Ectodermal cell (in vitro differentiated cells): ENCODE measurements around the gene MT1B.
"Not testable (repeated sequence)": the region's sequence is repeated elsewhere in the genome, so short reads cannot be mapped to it uniquely, and the experiment has no call there.

Experiments used
- H3K27ac ChIP-seq: 2 replicates; pipeline ENCODE4 v1.7.0; 2013; ENCODE audit warnings: mild to moderate bottlenecking, low read depth, low read length; ENCODE audit not compliant: insufficient read depth, poor library complexity, severe bottlenecking
- H3K27me3 ChIP-seq: 2 replicates; pipeline ENCODE4 v1.7.0; 2013; ENCODE audit warnings: mild to moderate bottlenecking, low read length; ENCODE audit not compliant: insufficient read depth, control insufficient read depth, poor library complexity, severe bottlenecking
- H3K36me3 ChIP-seq: one replicate; pipeline ENCODE4 v1.7.0; 2013; ENCODE audit warnings: low read length; ENCODE audit not compliant: control insufficient read depth, insufficient read depth
- H3K4me1 ChIP-seq: one replicate; pipeline ENCODE4 v1.7.0; 2013; ENCODE audit warnings: low read length; ENCODE audit not compliant: control insufficient read depth, insufficient read depth
- H3K4me3 ChIP-seq: 2 replicates; pipeline ENCODE4 v1.7.0; 2013; ENCODE audit warnings: low read depth, low read length, control low read depth; ENCODE audit not compliant: insufficient read depth
- H3K9me3 ChIP-seq: 2 replicates; pipeline ENCODE4 v1.7.0; 2013; ENCODE audit warnings: mild to moderate bottlenecking, low read length, moderate library complexity; ENCODE audit not compliant: control insufficient read depth
- WGBS, 2 experiments: methylation state at CpG; one replicate each; pipeline ENCODE4 v1.1.7; 2013; ENCODE audit warnings: missing lambda C conversion rate in 2 of 2; 5-methylcytosine and 5-hydroxymethylcytosine counted together

Gene MT1B

GRCh38 chr16:56620339-56620897 lies 31.3 kb upstream of the MT1B start:
- peaks cover 81% of the 10 kb centered on the region for H3K27me3 ChIP-seq
- 77 to 84% methylated on average over 8 of the region's 8 CpGs for WGBS, 2 experiments
- no peak overlapping the region for H3K4me3 ChIP-seq

GRCh38 chr16:56621665-56622445 lies 29.8 kb upstream of the MT1B start:
- Histone ChIP-seq H3K4me1 (peaks cover 13% of the 10 kb centered on the region), H3K27me3 (peaks cover 81% of the 10 kb centered on the region)
- WGBS, 2 experiments, result 40 to 41% methylated on average over 4 of the region's 4 CpGs
- not testable (repeated sequence) for H3K4me3 ChIP-seq, H3K36me3 ChIP-seq, H3K9me3 ChIP-seq, H3K27ac ChIP-seq

More at GRCh38 chr16:56620339-56620897, 31.3 kb upstream of the MT1B start:
- Histone ChIP-seq H3K36me3 (no peaks in the 10 kb centered on the region), H3K4me1 (peaks cover 14% of the 10 kb centered on the region), H3K9me3 (no peaks in the 10 kb centered on the region), H3K27ac (no peak overlapping the region)

- H3K27ac ChIP-seq, H3K9me3 ChIP-seq, H3K36me3 ChIP-seq, H3K4me3 ChIP-seq, H3K4me1 ChIP-seq: not testable (repeated sequence)
- H3K27me3 ChIP-seq, result peaks cover 78% of the 10 kb centered on the region
- 93% methylated on average over 5 of the region's 5 CpGs for WGBS, 2 experiments
Observed at GRCh38 chr16:56623184-56623583, 28.5 kb upstream of the MT1B start.

DNA sequence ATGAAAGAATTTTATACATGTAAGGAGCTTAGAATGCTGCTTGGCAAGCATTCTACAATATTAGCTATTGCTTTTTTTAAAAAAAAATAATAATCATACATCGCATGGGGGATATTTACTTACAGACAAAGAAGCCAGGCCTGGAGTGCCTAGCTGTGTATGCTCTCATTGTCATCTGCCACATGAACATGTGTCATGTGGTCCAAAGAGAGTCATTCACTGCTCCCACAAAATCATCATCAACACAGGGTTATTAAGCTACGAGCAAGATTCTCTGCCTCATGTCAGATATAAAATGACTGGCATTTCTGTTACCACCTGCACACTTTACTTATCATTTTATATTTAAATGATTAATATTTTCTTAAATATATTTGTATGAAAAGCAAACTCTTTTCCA lies 28.0 kb upstream of the MT1B start:
- Histone ChIP-seq H3K27ac (no peak overlapping the region), H3K4me3 (no peak overlapping the region), H3K36me3 (no peaks in the 10 kb centered on the region), H3K9me3 (no peaks in the 10 kb centered on the region), H3K4me1 (no peaks in the 10 kb centered on the region), H3K27me3 (peaks cover 78% of the 10 kb centered on the region)
- 96% methylated on average over 2 of the region's 2 CpGs for WGBS, 2 experiments

DNA sequence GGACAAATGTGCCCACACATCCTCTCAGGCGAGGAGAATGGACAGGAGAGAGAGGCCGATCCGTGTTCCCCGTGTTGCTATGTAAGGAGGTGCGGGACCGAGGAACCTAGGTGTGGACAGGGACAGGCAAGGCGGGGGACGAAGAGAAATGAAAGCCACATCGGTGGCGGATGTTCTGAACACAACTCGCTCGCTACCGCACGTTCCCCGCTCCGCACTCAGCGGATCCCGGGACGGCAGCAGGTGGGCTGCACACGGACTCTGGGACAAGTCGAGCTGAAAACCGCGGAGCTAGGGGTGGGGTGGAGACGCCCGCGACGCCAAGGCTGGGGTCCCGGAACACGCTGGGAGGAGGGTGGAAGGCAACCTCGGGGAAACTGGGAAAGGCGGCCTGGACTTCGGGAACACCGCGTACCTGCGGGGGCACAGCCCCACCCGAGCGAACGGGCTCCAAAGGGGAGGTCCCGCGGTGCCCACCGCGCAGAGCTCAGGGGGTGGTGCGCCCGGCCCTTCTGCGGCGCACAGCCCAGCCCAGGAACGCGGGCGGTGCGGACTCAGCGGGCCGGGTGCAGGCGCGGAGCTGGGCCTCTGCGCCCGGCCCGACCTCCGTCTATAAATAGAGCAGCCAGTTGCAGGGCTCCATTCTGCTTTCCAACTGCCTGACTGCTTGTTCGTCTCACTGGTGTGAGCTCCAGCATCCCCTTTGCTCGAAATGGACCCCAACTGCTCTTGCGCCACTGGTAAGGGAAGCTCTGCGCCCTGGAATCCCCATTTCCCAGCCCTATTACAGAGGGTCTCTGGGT lies 26.3 kb upstream of the MT1B start, which contains the start of gene MT1E:
TSS of gene MT1E (plus strand) at position 642 of the 803 bp plus-strand sequence. CDS start at position 713, 71 bp downstream.
- H3K27me3 ChIP-seq, result peaks cover 78% of the 10 kb centered on the region
- no peaks in the 10 kb centered on the region for H3K36me3 ChIP-seq
- peak within 1 kb of the TSS; percentile 33 for H3K4me3 ChIP-seq
- 2 to 3% methylated on average over 62 of the region's 62 CpGs for WGBS, 2 experiments
- H3K9me3 ChIP-seq, result no peaks in the 10 kb centered on the region
- H3K4me1 ChIP-seq, result no peaks in the 10 kb centered on the region
- no peak within 1 kb of the TSS for H3K27ac ChIP-seq

DNA sequence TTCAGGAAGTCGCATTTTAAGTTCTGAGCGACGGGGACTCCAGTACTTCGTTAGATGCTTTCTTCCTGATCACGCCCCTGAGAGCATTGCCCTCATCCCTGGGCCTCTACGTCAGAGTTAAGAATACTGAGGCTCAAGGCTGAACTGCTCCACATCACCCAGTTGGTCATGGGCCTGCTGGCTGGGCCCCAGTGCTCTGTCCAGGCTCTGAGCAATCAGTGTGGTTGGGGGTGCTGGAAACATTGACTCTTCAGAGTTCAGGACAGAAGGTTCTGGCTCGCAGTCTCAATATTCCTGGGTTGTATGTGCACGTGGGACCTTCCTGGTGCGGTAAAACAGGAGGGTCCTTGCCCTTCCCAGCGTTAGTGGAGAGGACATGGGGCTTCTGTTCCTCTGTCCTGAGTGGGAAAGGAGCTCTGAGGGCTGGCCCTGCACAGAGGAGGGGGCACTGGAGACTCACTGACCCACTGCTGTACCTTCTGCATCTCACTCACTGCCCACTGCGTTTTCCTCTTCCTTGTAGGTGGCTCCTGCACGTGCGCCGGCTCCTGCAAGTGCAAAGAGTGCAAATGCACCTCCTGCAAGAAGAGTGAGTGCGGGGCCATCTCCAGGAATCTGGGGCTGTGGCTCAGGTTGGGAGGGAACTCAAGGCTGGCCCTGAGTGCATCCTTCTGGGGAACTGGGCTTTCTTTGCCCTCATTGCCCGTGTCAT lies 25.6 kb upstream of the MT1B start:
- Histone ChIP-seq H3K4me3 (no peak overlapping the region), H3K27ac (no peak overlapping the region), H3K4me1 (no peaks in the 10 kb centered on the region), H3K27me3 (peaks cover 81% of the 10 kb centered on the region), H3K9me3 (no peaks in the 10 kb centered on the region), H3K36me3 (no peaks in the 10 kb centered on the region)
- 19 to 27% methylated on average over 16 of the region's 16 CpGs for WGBS, 2 experiments

DNA sequence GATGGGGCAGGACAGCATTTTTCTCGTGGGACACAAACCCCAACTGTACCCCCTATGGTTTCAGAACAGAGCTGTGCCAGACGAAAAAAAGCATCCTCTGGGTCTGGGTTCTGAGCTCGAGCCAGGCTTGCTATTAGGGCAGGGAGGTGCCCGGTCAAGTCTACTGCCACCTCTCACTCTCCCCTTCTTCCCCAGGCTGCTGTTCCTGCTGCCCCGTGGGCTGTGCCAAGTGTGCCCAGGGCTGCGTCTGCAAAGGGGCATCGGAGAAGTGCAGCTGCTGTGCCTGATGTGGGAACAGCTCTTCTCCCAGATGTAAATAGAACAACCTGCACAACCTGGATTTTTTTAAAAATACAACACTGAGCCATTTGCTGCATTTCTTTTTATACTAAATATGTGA lies 25.0 kb upstream of the MT1B start:
- WGBS, 2 experiments, result 54 to 57% methylated on average over 7 of the region's 7 CpGs
- H3K4me1 ChIP-seq, result no peaks in the 10 kb centered on the region
- no peak overlapping the region for H3K4me3 ChIP-seq
- H3K27me3 ChIP-seq, result peaks cover 82% of the 10 kb centered on the region
- H3K9me3 ChIP-seq, result no peaks in the 10 kb centered on the region
- H3K27ac ChIP-seq, result no peak overlapping the region
- no peaks in the 10 kb centered on the region for H3K36me3 ChIP-seq

DNA sequence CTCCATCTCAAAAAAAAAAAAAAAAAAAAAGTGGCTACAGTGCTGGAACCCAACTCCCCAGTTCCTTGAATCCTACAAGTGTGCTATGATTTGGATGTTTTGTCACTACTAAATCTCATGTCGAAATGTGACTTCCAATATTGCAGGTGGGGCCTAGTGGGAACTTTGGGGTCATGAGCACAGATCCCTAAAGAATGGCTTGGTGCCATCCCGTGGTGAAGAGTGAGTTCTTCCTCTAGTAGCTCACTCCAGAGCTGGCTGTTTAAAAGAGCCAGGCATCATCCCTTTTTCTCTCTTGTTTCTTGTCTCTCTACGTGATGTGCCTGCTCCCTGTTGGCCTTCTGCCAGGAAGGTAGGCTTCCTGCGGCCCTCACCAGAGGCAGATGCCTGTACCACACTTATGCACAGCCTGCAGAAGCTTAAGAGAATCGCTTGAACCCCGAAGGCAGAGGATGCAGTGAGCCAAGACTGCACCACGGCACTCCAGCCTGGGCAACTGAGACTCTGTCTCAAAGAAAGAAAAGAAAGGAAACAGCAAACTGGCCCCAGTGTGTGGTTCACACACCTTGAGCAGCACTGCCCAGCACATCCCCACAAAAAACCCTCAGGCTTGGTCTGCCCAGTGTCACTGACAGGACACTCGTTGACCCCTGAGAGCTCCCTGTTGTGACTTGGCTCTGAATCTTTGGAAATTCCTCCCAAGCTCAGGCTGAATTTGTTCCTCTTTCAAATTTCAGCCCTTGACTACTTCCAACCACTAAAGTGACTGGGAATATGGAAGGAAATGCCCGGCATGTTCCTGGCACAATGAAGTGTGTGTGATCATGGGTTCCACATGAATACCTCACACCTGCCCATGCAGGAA lies 23.0 kb upstream of the MT1B start:
- no peak overlapping the region for H3K4me3 ChIP-seq
- no peaks in the 10 kb centered on the region for H3K4me1 ChIP-seq
- no peaks in the 10 kb centered on the region for H3K36me3 ChIP-seq
- no peaks in the 10 kb centered on the region for H3K9me3 ChIP-seq
- peaks cover 94% of the 10 kb centered on the region for H3K27me3 ChIP-seq
- WGBS, 2 experiments, result 76 to 84% methylated on average over 9 of the region's 9 CpGs
- no peak overlapping the region for H3K27ac ChIP-seq

DNA sequence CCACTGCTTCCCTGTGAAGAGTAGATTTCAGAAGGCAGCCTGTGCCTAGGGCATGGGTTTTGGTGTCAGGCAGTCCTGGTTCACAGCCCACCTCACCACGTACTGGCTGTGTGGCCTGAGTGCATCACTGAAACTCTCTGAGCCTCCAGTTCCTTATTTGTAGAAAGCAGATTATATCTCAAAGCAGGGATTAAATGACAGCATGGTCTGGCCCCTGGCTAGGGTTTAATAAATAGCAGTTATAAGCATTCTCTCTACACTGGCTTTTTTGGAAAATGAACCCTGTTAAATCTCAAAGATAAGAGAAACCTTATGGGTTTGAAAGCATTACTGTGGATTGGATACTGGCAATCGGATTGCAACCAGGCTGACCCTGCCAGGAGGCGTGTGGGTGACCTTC lies 22.2 kb upstream of the MT1B start:
- Histone ChIP-seq H3K36me3 (no peaks in the 10 kb centered on the region), H3K27ac (no peak overlapping the region), H3K4me3 (no peak overlapping the region), H3K9me3 (no peaks in the 10 kb centered on the region), H3K27me3 (peaks cover 96% of the 10 kb centered on the region), H3K4me1 (no peaks in the 10 kb centered on the region)
- WGBS, 2 experiments, result 86 to 87% methylated on average over 3 of the region's 3 CpGs
